Measurements from ENCODE around the gene TMEM240.

DNA sequence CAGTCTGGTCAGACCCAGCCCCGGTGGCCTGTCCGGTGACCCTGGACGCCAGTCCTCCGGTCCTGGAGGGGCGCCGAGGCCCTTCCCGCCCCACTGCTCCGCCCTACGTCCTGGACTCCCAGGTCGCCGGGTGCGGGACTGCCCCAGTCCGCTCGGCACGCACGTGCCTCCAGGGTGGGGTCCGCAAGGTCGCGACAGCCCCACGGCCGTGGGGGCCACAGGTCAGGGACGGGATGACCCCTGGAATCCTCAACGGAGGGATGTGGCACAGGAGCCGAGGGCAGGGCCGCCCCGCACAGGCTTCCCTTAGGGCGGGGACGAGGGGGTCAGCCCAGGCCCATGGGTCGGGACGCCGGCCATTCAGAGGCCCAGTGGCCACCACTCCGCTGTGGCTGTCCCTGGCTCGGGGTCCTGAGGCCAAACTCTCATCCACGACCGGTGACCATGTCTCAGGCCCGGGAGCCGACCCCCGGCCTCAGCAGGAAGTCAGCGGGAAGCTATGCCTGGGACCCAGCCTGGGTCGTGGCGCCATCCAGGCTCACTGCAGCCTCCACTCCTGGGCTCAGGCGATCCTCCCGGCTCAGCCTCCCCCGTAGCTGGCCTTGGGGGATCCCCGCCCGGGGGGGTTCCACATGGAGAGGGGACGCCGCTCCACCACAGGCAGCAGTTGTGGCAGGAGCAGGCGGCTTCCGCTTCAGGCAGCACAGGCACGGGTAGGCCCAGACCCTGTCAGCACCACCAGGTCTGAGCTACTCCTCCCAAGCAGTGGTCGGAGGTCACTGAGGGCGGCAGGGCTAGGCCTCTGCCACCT, 599 bp upstream of the TMEM240 start:
- TF ChIP-seq, protein P1, sequence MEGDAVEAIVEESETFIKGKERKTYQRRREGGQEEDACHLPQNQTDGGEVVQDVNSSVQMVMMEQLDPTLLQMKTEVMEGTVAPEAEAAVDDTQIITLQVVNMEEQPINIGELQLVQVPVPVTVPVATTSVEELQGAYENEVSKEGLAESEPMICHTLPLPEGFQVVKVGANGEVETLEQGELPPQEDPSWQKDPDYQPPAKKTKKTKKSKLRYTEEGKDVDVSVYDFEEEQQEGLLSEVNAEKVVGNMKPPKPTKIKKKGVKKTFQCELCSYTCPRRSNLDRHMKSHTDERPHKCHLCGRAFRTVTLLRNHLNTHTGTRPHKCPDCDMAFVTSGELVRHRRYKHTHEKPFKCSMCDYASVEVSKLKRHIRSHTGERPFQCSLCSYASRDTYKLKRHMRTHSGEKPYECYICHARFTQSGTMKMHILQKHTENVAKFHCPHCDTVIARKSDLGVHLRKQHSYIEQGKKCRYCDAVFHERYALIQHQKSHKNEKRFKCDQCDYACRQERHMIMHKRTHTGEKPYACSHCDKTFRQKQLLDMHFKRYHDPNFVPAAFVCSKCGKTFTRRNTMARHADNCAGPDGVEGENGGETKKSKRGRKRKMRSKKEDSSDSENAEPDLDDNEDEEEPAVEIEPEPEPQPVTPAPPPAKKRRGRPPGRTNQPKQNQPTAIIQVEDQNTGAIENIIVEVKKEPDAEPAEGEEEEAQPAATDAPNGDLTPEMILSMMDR (IDR thresholded peaks at IDR 0.05), result no peak
- TF ChIP-seq POLR2A (IDR thresholded peaks at IDR 0.05), result no peak

Measured in Peyer's patch (tissue), 4 donors.